ENCODE results near the gene COL23A1. TPM values are rescaled to one million over a fixed set of nuclear protein-coding genes. Genes with fewer than 3 reads are reported as not detected.

COL23A1 gene
- total and polyA plus RNA-seq, 2 of the 13 experiments (the other 11 are each of a cell fraction or from before 2014, with no cell fraction given): not detected

DNA sequence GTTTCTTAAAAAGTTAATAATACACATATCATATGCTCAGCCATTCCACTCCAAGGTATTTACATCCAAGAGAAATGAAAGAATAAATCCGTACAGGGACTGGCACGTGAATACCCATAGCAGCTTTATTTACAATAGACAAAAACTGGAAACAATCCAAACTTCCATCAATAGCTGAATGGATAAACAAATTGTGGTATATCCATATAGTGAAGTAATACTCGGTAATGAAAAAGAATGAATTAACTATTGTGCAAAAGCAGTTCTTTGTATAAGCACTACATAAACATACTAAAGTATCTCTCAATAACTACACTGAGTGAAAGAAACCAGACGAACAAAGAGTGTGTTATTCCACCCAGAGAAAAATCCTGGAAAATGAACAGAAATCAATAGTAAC, 17.6 kb downstream of the COL23A1 start (continued):
- no peak for TF ChIP-seq HMG20A (CRISPR knock-in tag; IDR thresholded peaks at IDR 0.05; ENCODE audit: borderline replicate concordance)
- TF ChIP-seq HNRNPLL (IDR thresholded peaks at IDR 0.05; ENCODE audit: low read depth, low read length, poor library complexity, severe bottlenecking): no peak
- no peak for TF ChIP-seq MYC (CRISPR knock-in tag; IDR thresholded peaks at IDR 0.05; ENCODE audit: borderline replicate concordance)

GRCh38 chr5:178569485-178569884, 20.7 kb downstream of the COL23A1 start:
- Histone ChIP-seq H3K9me3 (ENCODE audit: low read length) (0 out of 2 replicates have a peak, but pooled peaks cover 7% of the 10 kb centered on the region), H3K27ac (ENCODE audit: extremely low read length, insufficient read depth, low read length) (no peak overlapping the region), H3K4me3 (replicated peaks in 1 of 3; ENCODE audit: insufficient read depth in 1 of 3, low read depth in 2 of 3, low read length in 3 of 3) (no peak overlapping the region), H3K36me3 (replicated peaks in 1 of 2; ENCODE audit: control insufficient read depth in 1 of 2, insufficient read depth in 2 of 2, low read length in 2 of 2) (no peaks in the 10 kb centered on the region), H2AFZ (ENCODE audit: low read length) (no peak overlapping the region), H3K79me2 (ENCODE audit: insufficient read depth, low read length) (no peaks in the 10 kb centered on the region), H3K27me3 (ENCODE audit: control insufficient read depth in 1 of 2, insufficient read depth in 2 of 2, low read length in 2 of 2) (peaks cover 2 to 9% of the 10 kb centered on the region in 2 experiments; a peak in 2 of 5 replicates), H3K9ac (ENCODE audit: insufficient read depth, low read depth, low read length) (no peak overlapping the region), H4K20me1 (ENCODE audit: insufficient read depth, low read length) (no peaks in the 10 kb centered on the region), H3K4me2 (ENCODE audit: low read depth, low read length) (no peak overlapping the region), H3K4me1 (ENCODE audit: insufficient read depth, low read length) (no peaks in the 10 kb centered on the region)
- ChIA-PET POLR2A (no interaction called here), CTCF (ENCODE audit: low intra/inter-chr PET ratio, low total read pairs) (no interaction called here)
- intact Hi-C loops (cut with micrococcal nuclease; ENCODE audit: unreplicated experiment) (no loop called here), in situ Hi-C loops (cut with HindIII; ENCODE audit: extremely low pct_ligation_motif_present, low pct_unique_long_range_greater_than_20kb) (no loop called here)
- BruUV-seq (replicated peaks): no TSS peak
- FAIRE-seq: no peak
- TF ChIP-seq GZF1 (CRISPR knock-in tag; IDR thresholded peaks at IDR 0.05): no peak
- WGBS (ENCODE audit: low lambda C conversion rate): 3% methylated on average over 2 of the region's 2 CpGs
- no peak for DNase-seq (ENCODE audit: low spot score)
- ATAC-seq: no peak

GRCh38 chr5:178564811-178565550, 25.2 kb downstream of the COL23A1 start:
- ATAC-seq (no peak), FAIRE-seq (no peak), DNase-seq (ENCODE audit: low spot score) (no peak)
- H3K4me2 ChIP-seq (ENCODE audit: low read depth, low read length): no peak overlapping the region
- no peaks in the 10 kb centered on the region for H3K79me2 ChIP-seq (ENCODE audit: insufficient read depth, low read length)
- intact Hi-C loops (cut with micrococcal nuclease; ENCODE audit: unreplicated experiment): no loop called here
- ChIA-PET POLR2A (no interaction called here), CTCF (ENCODE audit: low intra/inter-chr PET ratio, low total read pairs) (no interaction called here)
- H3K9me3 ChIP-seq (ENCODE audit: low read length): no peaks in the 10 kb centered on the region
- in situ Hi-C loops (cut with HindIII; ENCODE audit: extremely low pct_ligation_motif_present, low pct_unique_long_range_greater_than_20kb): no loop called here
- no peak overlapping the region for H3K9ac ChIP-seq (ENCODE audit: insufficient read depth, low read depth, low read length)
- H3K27ac ChIP-seq (ENCODE audit: extremely low read length, insufficient read depth, low read length): no peak overlapping the region
- peaks cover 2 to 29% of the 10 kb centered on the region in 2 experiments; a peak in 2 of 5 replicates for H3K27me3 ChIP-seq (ENCODE audit: control insufficient read depth in 1 of 2, insufficient read depth in 2 of 2, low read length in 2 of 2)
- BruUV-seq (replicated peaks): no TSS peak
- H2AFZ ChIP-seq (ENCODE audit: low read length): no peak overlapping the region
- H4K20me1 ChIP-seq (ENCODE audit: insufficient read depth, low read length): no peaks in the 10 kb centered on the region
- no peak overlapping the region for H3K4me3 ChIP-seq (replicated peaks in 1 of 3; ENCODE audit: insufficient read depth in 1 of 3, low read depth in 2 of 3, low read length in 3 of 3)
- H3K36me3 ChIP-seq (replicated peaks in 1 of 2; ENCODE audit: control insufficient read depth in 1 of 2, insufficient read depth in 2 of 2, low read length in 2 of 2): no peaks in the 10 kb centered on the region
- WGBS (ENCODE audit: low lambda C conversion rate): 19% methylated on average over 9 of the region's 12 CpGs
- no peaks in the 10 kb centered on the region for H3K4me1 ChIP-seq (ENCODE audit: insufficient read depth, low read length)
- TF ChIP-seq FOSL2 (CRISPR knock-in tag; IDR thresholded peaks at IDR 0.05) (no peak), ZNF264 (CRISPR knock-in tag; IDR thresholded peaks at IDR 0.05) (no peak), ZSCAN30 (CRISPR knock-in tag; IDR thresholded peaks at IDR 0.05) (no peak), SYNCRIP (IDR thresholded peaks at IDR 0.05; ENCODE audit: insufficient read depth, low read depth, low read length) (no peak), MAFK (conservative IDR thresholded peaks at IDR 0.05 in 1 of 2, IDR thresholded peaks at IDR 0.05 in 1 of 2; ENCODE audit: low read length in 2 of 2) (peak in 1 of 2 experiments; percentile 31; a peak in 2 of 4 replicates)
- TF ChIP-seq, protein P1, sequence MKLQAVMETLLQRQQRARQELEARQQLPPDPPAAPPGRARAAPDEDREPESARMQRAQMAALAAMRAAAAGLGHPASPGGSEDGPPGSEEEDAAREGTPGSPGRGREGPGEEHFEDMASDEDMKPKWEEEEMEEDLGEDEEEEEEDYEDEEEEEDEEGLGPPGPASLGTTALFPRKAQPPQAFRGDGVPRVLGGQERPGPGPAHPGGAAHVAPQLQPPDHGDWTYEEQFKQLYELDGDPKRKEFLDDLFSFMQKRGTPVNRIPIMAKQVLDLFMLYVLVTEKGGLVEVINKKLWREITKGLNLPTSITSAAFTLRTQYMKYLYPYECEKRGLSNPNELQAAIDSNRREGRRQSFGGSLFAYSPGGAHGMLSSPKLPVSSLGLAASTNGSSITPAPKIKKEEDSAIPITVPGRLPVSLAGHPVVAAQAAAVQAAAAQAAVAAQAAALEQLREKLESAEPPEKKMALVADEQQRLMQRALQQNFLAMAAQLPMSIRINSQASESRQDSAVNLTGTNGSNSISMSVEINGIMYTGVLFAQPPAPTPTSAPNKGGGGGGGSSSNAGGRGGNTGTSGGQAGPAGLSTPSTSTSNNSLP (IDR thresholded peaks at IDR 0.05; ENCODE audit: low read depth, low read length): no peak
- TF ChIP-seq, protein P2, sequence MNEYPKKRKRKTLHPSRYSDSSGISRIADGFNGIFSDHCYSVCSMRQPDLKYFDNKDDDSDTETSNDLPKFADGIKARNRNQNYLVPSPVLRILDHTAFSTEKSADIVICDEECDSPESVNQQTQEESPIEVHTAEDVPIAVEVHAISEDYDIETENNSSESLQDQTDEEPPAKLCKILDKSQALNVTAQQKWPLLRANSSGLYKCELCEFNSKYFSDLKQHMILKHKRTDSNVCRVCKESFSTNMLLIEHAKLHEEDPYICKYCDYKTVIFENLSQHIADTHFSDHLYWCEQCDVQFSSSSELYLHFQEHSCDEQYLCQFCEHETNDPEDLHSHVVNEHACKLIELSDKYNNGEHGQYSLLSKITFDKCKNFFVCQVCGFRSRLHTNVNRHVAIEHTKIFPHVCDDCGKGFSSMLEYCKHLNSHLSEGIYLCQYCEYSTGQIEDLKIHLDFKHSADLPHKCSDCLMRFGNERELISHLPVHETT (CRISPR knock-in tag; conservative IDR thresholded peaks at IDR 0.05): no peak
- TF ChIP-seq, protein P3, sequence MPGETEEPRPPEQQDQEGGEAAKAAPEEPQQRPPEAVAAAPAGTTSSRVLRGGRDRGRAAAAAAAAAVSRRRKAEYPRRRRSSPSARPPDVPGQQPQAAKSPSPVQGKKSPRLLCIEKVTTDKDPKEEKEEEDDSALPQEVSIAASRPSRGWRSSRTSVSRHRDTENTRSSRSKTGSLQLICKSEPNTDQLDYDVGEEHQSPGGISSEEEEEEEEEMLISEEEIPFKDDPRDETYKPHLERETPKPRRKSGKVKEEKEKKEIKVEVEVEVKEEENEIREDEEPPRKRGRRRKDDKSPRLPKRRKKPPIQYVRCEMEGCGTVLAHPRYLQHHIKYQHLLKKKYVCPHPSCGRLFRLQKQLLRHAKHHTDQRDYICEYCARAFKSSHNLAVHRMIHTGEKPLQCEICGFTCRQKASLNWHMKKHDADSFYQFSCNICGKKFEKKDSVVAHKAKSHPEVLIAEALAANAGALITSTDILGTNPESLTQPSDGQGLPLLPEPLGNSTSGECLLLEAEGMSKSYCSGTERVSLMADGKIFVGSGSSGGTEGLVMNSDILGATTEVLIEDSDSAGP (CRISPR knock-in tag; IDR thresholded peaks at IDR 0.05; ENCODE audit: borderline replicate concordance): no peak
